ENCODE results near the gene MAP7D1. TPM values are rescaled to one million over a fixed set of nuclear protein-coding genes. Genes with fewer than 3 reads are reported as not detected.

Gene MAP7D1
- total RNA-seq, 1 experiment from 2014 or later: 49.9 TPM

GRCh38 chr1:36154765-36155407 is 1.1 kb upstream of the MAP7D1 start:
- no CpG with 5 or more reads among the region's 6 CpGs for WGBS (ENCODE audit: extremely low coverage, insufficient read length, low lambda C conversion rate)
- Histone ChIP-seq H2BK120ac (ENCODE audit: low read depth, low read length, poor library complexity, severe bottlenecking) (no peak overlapping the region), H3K9me3 (ENCODE audit: control insufficient read depth, low read depth, low read length) (no peaks in the 10 kb centered on the region), H3K14ac (ENCODE audit: insufficient read depth, low read length) (no peak overlapping the region), H4K20me1 (ENCODE audit: control insufficient read depth, insufficient read depth, insufficient read length) (no peaks in the 10 kb centered on the region), H4K8ac (replicated peaks; ENCODE audit: insufficient read length, low read depth, low read length) (no peak overlapping the region), H3K27me3 (ENCODE audit: insufficient read depth, low read length) (peaks cover 24% of the 10 kb centered on the region; the same call in 1 of the 2 replicates), H3K9ac (ENCODE audit: extremely low read depth, insufficient read length, low read length) (no peak overlapping the region), H4K91ac (ENCODE audit: insufficient read length, low read depth, low read length) (no peak overlapping the region), H2BK20ac (ENCODE audit: low read depth, low read length, poor library complexity, severe bottlenecking) (no peak overlapping the region), H2BK15ac (ENCODE audit: low read depth, low read length) (no peak overlapping the region), H3K56ac (ENCODE audit: insufficient read length, low read depth, low read length) (no peak overlapping the region), H3K4me1 (ENCODE audit: insufficient read depth, low read length) (peaks cover 3% of the 10 kb centered on the region; the same call in 1 of the 2 replicates), H3K4me2 (ENCODE audit: insufficient read depth, insufficient read length, low read length) (peak overlapping the region; percentile 69), H3K79me2 (ENCODE audit: insufficient read depth, low read length) (peaks cover 9% of the 10 kb centered on the region; the same call in 1 of the 2 replicates), H2BK12ac (ENCODE audit: insufficient read length, low read depth, low read length) (no peak overlapping the region), H2BK5ac (ENCODE audit: insufficient read length, low read length) (no peak overlapping the region), H4K5ac (ENCODE audit: insufficient read length, low read depth, low read length) (no peak overlapping the region), H3T11ph (ENCODE audit: low read length) (no peak overlapping the region), H3K4ac (ENCODE audit: low read depth, low read length) (no peak overlapping the region), H3K23ac (ENCODE audit: insufficient read length, low read depth, low read length) (no peak overlapping the region), H3K27ac (ENCODE audit: insufficient read length, low read depth, low read length) (no peak overlapping the region), H2AK5ac (ENCODE audit: insufficient read length, low read length) (no peak overlapping the region), H3K79me1 (ENCODE audit: insufficient read depth, low read depth, low read length, poor library complexity, severe bottlenecking) (peaks cover 4% of the 10 kb centered on the region), H3K23me2 (ENCODE audit: insufficient read length, low read depth, low read length, poor library complexity, severe bottlenecking) (peaks cover 19% of the 10 kb centered on the region), H2AFZ (ENCODE audit: low read length) (no peak overlapping the region), H3K18ac (ENCODE audit: insufficient read length, low read depth, low read length) (no peak overlapping the region)
- peaks cover 0 to 3% (median 0%) of the 10 kb centered on the region in 3 experiments; a peak in 1 of 7 replicates for H3K36me3 Mint-ChIP-seq (ENCODE audit: insufficient read depth in 1 of 3, low read depth in 3 of 3)
- no peak for TF ChIP-seq CTCF (conservative IDR thresholded peaks at IDR 0.05)
- peak overlapping the region in 1 of 3 experiments; percentile 79; a peak in 1 of 7 replicates for H3K27ac Mint-ChIP-seq
- H3K9me3 Mint-ChIP-seq: no peaks in the 10 kb centered on the region
- H3K27me3 Mint-ChIP-seq (ENCODE audit: low read depth): peaks cover 38% of the 10 kb centered on the region
- peak; percentile 51 for DNase-seq
- H3K4me1 Mint-ChIP-seq: peaks cover 43 to 49% of the 10 kb centered on the region in 2 experiments
- peak overlapping the region; percentile 81 to 82 for H3K4me3 Mint-ChIP-seq
